Fibroblast of mammary gland (primary cell): ENCODE data around the gene ANP32D.
"Not testable (repeated sequence)": the region's sequence is repeated elsewhere in the genome, so short reads cannot be mapped to it uniquely, and the experiment has no call there.

ENCODE experiments used
- DNase-seq: peaks from one replicate; pipeline ENCODE4 v3.0.0-alpha.2; 2010; ENCODE audit warnings: low read depth
- H3K4me3 ChIP-seq: 2 replicates; pipeline ENCODE4 v1.5.1; 2011; ENCODE audit warnings: low read depth, mild to moderate bottlenecking, low read length, moderate library complexity; ENCODE audit not compliant: control insufficient read depth
- CTCF ChIP-seq: conservative IDR thresholded peaks from 2 replicates; pipeline ENCODE4 v1.5.1; 2011; ENCODE audit warnings: low read depth, low read length, inconsistent platforms; ENCODE audit not compliant: control insufficient read depth, insufficient read depth

ANP32D gene

GRCh38 chr12:48472259-48472658 lies at the start of gene ANP32D:
Gene ANP32D (plus strand): TSS chr12:48472559. CDS start chr12:48472665, 106 bp downstream.
- no peak for TF ChIP-seq CTCF
- DNase-seq, result no peak
- no peak within 1 kb of the TSS for H3K4me3 ChIP-seq

DNA sequence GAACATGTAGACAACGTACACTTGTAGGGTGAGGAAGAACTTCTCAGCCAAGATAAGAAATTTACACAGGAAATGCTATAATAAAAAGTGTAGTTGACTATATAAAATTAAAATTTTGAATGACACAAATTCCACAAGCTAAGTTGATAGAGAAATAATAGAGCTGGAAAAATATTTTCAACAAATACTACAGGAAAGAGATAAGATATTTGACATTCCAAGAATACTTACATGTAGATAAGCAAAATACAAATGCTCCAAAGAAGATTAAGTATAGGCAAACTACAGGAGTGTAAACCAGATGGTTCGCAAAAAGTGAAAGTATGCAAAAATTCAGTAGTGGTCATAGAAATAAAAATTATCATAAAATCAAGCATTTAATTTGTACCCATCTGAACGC lies 49.2 kb upstream of the ANP32D start:
- no peak for TF ChIP-seq CTCF
- DNase-seq, result no peak
- no peak overlapping the region for H3K4me3 ChIP-seq

DNA sequence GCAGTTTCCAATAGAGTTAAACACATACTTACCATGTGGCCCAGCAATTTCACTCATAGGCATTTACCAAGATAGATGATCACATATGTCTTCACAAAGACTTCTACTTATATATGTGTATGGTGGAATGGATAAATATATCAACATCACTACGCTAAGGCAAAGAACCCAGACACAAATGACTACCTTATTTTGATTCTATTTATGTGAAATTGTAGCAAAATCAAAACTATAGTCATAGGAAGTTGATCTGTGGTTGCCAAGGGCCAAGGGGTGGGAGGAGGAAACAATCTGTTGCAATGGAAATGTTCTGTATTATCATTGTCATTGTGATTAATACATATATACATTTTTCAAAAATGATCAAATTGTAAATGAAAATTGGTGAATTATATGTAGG lies 47.7 kb upstream of the ANP32D start:
- TF ChIP-seq CTCF, result no peak
- DNase-seq, result no peak
- no peak overlapping the region for H3K4me3 ChIP-seq

GRCh38 chr12:48434016-48434415 lies 38.3 kb upstream of the ANP32D start:
- not testable (repeated sequence) for H3K4me3 ChIP-seq, DNase-seq

GRCh38 chr12:48441069-48441468 lies 31.3 kb upstream of the ANP32D start:
- H3K4me3 ChIP-seq, result no peak overlapping the region
- DNase-seq, result no peak
- no peak for TF ChIP-seq CTCF

- TF ChIP-seq CTCF, result no peak
- H3K4me3 ChIP-seq, result no peak overlapping the region
Measured at GRCh38 chr12:48442179-48442847, 30.0 kb upstream of the ANP32D start.

DNA sequence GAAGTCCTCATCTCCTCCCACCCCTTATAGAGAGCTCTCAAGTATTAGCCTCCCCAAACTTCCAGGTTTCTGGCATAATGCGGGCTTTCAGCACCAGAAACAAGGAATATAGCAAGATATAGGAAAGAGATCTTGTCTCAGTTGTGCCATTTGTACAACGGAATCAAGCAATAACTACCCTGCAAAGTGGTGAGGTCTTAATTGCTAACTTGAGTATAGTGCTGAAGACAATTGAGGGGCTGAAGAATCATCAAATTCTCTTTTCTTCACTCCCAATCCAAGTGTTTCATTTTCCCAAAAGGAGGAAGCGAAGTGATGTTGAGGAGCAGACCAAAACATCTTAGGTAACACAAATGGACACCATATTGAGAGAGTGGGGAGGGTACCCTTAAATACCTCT lies 26.8 kb upstream of the ANP32D start:
- no peak for DNase-seq
- no peak for TF ChIP-seq CTCF
- H3K4me3 ChIP-seq, result no peak overlapping the region

More at GRCh38 chr12:48442179-48442847, 30.0 kb upstream of the ANP32D start:
- no peak for DNase-seq
